Hematopoietic multipotent progenitor cell treated with erythropoietin and hydrocortisone succinate and interleukin-3 and kit ligand, for 8 days (in vitro differentiated cells): ENCODE measurements around the gene STEAP3.

Experiments used
- DNase-seq: peaks from one replicate; pipeline ENCODE4 v3.0.0-alpha.2; 2015

Gene STEAP3

DNA sequence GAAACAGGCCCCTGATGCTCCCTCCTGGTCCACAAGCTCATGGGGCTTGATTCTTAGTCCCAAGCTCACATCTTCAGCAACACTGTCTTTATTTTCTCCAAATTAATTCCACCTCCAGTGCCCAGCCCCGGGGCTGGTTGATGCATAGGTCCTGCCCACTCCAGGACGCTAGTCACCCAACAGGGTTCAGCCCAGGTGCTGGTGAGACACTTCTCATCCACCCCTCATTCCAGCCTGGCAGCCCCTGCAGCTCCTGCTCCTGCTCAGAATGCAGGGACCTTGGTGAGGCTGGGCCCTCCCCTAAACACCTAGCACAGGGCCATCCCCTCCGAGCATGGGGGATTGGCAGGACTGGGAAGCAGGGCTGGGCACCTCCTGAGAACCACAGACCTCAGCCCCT, 25.7 kb downstream of the STEAP3 start:
- no peak for DNase-seq

- DNase-seq = no peak
These were observed 26.5 kb downstream of the STEAP3 start for GRCh38 chr2:119249855-119250717.

GRCh38 chr2:119250718-119251290, 27.2 kb downstream of the STEAP3 start:
- DNase-seq = no peak

GRCh38 chr2:119251652-119252051, 28.0 kb downstream of the STEAP3 start:
- no peak for DNase-seq

GRCh38 chr2:119252186-119253113, 28.8 kb downstream of the STEAP3 start:
- no peak for DNase-seq

GRCh38 chr2:119253114-119253702, 29.6 kb downstream of the STEAP3 start:
- no peak for DNase-seq

DNA sequence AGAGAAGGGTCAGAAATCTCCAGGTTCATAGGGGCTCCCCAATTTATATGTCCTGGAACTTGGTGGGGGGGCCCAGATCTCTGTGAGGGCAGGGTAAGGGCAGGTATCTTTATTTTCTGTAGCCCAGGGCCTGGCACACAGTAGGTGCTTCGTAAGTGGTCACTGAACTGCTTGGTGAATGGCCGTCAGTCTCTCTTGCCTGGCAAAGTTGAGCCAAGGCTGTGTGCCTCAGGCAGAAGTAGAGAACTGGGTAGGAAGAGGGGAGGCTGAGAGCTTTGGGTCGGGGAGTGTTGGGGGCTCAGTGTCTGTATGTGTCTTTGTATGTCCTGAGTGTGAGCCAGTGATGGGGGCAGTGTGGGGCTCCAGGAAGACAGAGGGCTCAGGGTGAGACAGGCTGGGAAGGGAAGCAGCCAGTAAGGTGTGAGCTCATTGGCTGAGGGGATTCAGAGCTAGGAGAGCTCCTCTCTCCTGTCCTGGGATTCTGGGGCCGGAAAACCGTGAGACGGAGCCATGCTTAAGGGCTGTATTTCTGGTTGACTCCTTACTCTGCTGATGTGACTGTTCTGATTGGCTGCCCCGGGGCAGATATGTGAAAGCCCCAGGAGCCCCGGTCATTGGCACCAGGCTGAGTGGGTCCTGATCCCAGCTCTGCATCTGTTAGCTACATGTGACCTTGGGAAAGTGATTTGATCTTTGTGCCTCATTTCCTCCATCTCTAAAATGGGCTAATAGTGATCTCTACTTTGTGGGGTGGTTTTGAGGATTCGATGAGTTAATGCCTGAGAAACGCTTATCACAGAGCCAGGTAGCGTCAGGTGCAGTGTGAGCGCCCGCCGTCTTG, 30.3 kb downstream of the STEAP3 start:
- no peak for DNase-seq

GRCh38 chr2:119254601-119255080, 31.0 kb downstream of the STEAP3 start:
- DNase-seq = no peak

DNA sequence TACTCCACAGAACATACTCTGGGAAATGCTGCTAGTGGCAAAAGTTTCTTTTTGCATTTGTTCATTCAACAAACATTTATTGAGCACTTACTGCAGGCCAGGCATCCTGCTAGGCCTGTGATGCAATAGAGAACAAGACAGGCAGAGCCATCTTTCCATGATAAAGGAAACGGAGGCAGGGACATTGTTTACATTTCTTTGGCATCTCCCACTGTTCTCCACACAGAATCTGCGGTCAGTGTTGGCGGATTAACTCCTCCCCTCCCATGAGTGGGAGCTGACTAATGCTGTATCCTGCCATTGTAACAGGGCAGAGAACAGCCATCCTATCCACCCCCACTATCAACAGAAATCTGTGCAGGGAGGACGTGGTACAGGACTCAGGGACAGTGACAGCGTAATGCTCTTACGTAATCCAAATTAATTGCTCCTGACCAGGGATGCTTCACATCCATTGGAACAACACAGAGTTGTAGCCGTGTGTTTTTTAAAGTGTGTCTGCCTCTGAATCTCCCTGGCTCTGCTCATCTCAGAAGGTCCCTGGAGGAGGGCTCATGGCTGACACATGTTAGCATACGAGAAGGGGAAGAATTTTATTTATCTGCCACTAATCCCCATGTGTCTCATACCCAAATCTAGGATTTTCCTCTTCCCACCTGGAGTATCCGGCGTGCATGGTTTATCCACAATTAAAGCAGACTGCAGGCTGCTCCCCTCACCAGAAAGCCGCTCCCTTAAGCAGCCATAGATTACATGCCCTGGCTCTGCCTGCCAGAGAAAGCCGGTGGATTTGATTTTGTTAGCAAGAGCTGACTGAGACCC, 32.3 kb downstream of the STEAP3 start:
- no peak for DNase-seq

GRCh38 chr2:119256582-119256921, 32.9 kb downstream of the STEAP3 start:
- no peak for DNase-seq

- DNase-seq = no peak
These were observed 33.6 kb downstream of the STEAP3 start for GRCh38 chr2:119257198-119257597.

GRCh38 chr2:119259296-119259860, 35.7 kb downstream of the STEAP3 start:
- no peak for DNase-seq

- no peak for DNase-seq
These were observed 37.2 kb downstream of the STEAP3 start for GRCh38 chr2:119260646-119261492.

GRCh38 chr2:119261493-119262225, 38.0 kb downstream of the STEAP3 start:
- DNase-seq = peak; percentile 68

DNA sequence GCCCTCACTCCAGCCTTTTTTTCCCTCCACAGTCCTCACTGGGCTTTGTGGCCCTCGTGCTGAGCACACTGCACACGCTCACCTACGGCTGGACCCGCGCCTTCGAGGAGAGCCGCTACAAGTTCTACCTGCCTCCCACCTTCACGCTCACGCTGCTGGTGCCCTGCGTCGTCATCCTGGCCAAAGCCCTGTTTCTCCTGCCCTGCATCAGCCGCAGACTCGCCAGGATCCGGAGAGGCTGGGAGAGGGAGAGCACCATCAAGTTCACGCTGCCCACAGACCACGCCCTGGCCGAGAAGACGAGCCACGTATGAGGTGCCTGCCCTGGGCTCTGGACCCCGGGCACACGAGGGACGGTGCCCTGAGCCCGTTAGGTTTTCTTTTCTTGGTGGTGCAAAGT, 39.4 kb downstream of the STEAP3 start:
- no peak for DNase-seq

GRCh38 chr2:119263656-119264055, 40.0 kb downstream of the STEAP3 start:
- no peak for DNase-seq

DNA sequence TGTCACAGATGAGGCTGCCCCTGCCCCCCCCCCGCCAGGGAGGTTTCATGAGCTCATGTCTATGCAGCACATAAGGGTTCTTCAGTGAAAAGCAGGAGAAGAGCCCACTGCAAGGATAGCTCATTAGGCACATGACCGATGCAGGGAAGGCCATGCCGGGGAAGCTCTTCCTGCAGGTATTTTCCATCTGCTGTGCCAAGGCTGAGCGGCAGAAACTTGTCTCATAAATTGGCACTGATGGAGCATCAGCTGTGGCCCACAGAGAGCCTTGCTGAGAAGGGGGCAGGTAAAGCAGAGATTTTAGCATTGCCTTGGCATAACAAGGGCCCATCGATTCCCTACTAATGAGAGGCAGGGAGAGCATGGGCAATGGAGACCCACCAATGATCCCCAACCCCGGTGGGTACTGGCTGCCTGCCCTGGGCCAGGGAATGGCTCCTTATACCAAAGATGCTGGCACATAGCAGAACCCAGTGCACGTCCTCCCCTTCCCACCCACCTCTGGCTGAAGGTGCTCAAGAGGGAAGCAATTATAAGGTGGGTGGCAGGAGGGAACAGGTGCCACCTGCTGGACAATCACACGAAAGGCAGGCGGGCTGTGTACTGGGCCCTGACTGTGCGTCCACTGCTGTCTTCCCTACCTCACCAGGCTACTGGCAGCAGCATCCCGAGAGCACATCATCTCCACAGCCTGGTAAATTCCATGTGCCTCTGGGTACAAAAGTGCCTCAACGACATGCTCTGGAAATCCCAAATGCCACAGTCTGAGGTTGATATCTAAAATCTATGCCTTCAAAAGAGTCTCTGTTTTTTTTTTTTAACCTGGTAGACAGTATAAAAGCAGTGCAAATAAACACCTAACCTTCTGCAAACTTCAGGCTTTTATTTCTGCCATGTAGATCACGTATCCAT, 41.4 kb downstream of the STEAP3 start:
- peak; percentile 61 for DNase-seq

- DNase-seq = no peak
These were observed 42.0 kb downstream of the STEAP3 start for GRCh38 chr2:119265693-119266066.
